HepG2 (cell line): Measurements from ENCODE around the gene ARRDC1. TPM values are rescaled to one million over a fixed set of nuclear protein-coding genes. Genes with fewer than 3 reads are reported as not detected.
A peak's percentile ranks its signal among the peaks of the same experiment; 100 is the strongest.

Source experiments
- DZIP1 ChIP-seq: sonication (generic); formaldehyde crosslinking; IDR thresholded peaks from 2 replicates; pipeline ENCODE4 v1.5.0; 2020; ENCODE audit warnings: mild to moderate bottlenecking, missing genetic modification reagents
- ELF1 ChIP-seq: sonication (generic); formaldehyde crosslinking; IDR thresholded peaks from 2 replicates; pipeline ENCODE4 v1.4.0; 2020; ENCODE audit warnings: missing genetic modification reagents
- GTF3A ChIP-seq: sonication (generic); formaldehyde crosslinking; conservative IDR thresholded peaks from 2 replicates; pipeline ENCODE4 v1.4.0; 2020; ENCODE audit warnings: mild to moderate bottlenecking, missing genetic modification reagents
- KDM6A ChIP-seq: IDR thresholded peaks from 2 replicates; pipeline ENCODE4 v1.6.1; 2016; ENCODE audit warnings: low read depth
- KLF12 ChIP-seq: sonication (generic); formaldehyde crosslinking; IDR thresholded peaks from 2 replicates; pipeline ENCODE4 v1.4.0; 2020; ENCODE audit warnings: missing genetic modification reagents, borderline replicate concordance
- MYPOP ChIP-seq: sonication (generic); formaldehyde crosslinking; IDR thresholded peaks from 2 replicates; pipeline ENCODE4 v1.8.1; 2023; ENCODE audit warnings: mild to moderate bottlenecking, moderate library complexity, missing genetic modification reagents
- TERF1 ChIP-seq: sonication (generic); formaldehyde crosslinking; IDR thresholded peaks from 2 replicates; pipeline ENCODE4 v1.8.0; 2022; ENCODE audit warnings: mild to moderate bottlenecking, missing genetic modification reagents, moderate library complexity
- THYN1 ChIP-seq: sonication (generic); formaldehyde crosslinking; IDR thresholded peaks from 2 replicates; pipeline ENCODE4 v1.8.1; 2023; ENCODE audit warnings: low read depth, mild to moderate bottlenecking, moderate library complexity, missing genetic modification reagents, borderline replicate concordance
- ZBTB44 ChIP-seq: sonication (generic); formaldehyde crosslinking; IDR thresholded peaks from 2 replicates; pipeline ENCODE4 v1.4.0; 2020; ENCODE audit warnings: missing genetic modification reagents
- ZMYM3 ChIP-seq: sonication (generic); formaldehyde crosslinking; IDR thresholded peaks from 2 replicates; pipeline ENCODE4 v1.5.1; 2020; ENCODE audit warnings: mild to moderate bottlenecking, missing genetic modification reagents
- ZNF142 ChIP-seq: sonication (generic); formaldehyde crosslinking; IDR thresholded peaks from 2 replicates; pipeline ENCODE4 v1.4.0; 2020; ENCODE audit warnings: missing genetic modification reagents
- ZNF256 ChIP-seq: sonication (generic); formaldehyde crosslinking; conservative IDR thresholded peaks from 2 replicates; pipeline ENCODE4 v1.4.0; 2020; ENCODE audit warnings: missing genetic modification reagents
- ZNF549 ChIP-seq: sonication (generic); formaldehyde crosslinking; IDR thresholded peaks from 2 replicates; pipeline ENCODE4 v1.5.0; 2020; ENCODE audit warnings: missing genetic modification reagents
- ZNF615 ChIP-seq: sonication (generic); formaldehyde crosslinking; IDR thresholded peaks from 2 replicates; pipeline ENCODE4 v1.5.0; 2020; ENCODE audit warnings: mild to moderate bottlenecking, missing genetic modification reagents, borderline replicate concordance
- ZNF782 ChIP-seq: sonication (generic); formaldehyde crosslinking; IDR thresholded peaks from 2 replicates; pipeline ENCODE4 v1.4.0; 2020; ENCODE audit warnings: missing genetic modification reagents, mild to moderate bottlenecking, borderline replicate concordance
- polyA plus RNA-seq, 8 experiments: library from polyadenylated mRNA; depleted of rRNA in 3 of 8; stranded (reverse) in 7 of 8; unstranded in 1 of 8; fragments of >200 nt; fragmentation: Illumina TruSeq in 4 of 8; extraction: Trizol in 4 of 8; gene quantifications; 2 replicates each; pipeline versions ENCODE4 v1.2.1 to v1.2.3, GENCODE V29; 2011 to 2016; ENCODE audit warnings: low read depth in 4 of 8, missing spikeins in 1 of 8, mixed read lengths in 1 of 8; ENCODE audit not compliant: insufficient read depth in 1 of 8
- total RNA-seq, 5 experiments: library from RNA; depleted of rRNA; stranded (reverse); fragments of >200 nt; fragmentation: Illumina TruSeq; extraction: Trizol; gene quantifications; 2 replicates each; pipeline ENCODE4 v1.2.3, GENCODE V29; 2016; ENCODE audit warnings: low read depth in 1 of 5

ARRDC1 gene
- total and polyA plus RNA-seq, 2 of the 13 experiments (the other 11 are each of a cell fraction or from before 2014, with no cell fraction given), result 21.7 to 44.4 TPM

- TF ChIP-seq ZNF142 (CRISPR knock-in tag) (peak; percentile 53; the same call in 1 of the 2 replicates), MYPOP (CRISPR knock-in tag) (no peak), ZBTB44 (CRISPR knock-in tag) (no peak), ZNF615 (no peak), ZMYM3 (CRISPR knock-in tag) (no peak), KLF12 (peak; percentile 70; the same call in 1 of the 2 replicates), ZNF549 (CRISPR knock-in tag) (no peak), TERF1 (CRISPR knock-in tag) (no peak), GTF3A (no peak), ZNF782 (CRISPR knock-in tag) (no peak), ZNF256 (no peak), THYN1 (no peak), KDM6A (no peak), ELF1 (CRISPR knock-in tag) (peak; percentile 61), DZIP1 (no peak)
Measured at GRCh38 chr9:137618105-137619067, 12.9 kb downstream of the ARRDC1 start, which contains the start of gene EHMT1 (continued).
